GM12872 (cell line): Measurements from ENCODE around the gene UBQLN4.
A peak's percentile ranks its signal among the peaks of the same experiment; 100 is the strongest.

ENCODE experiments used
- CTCF ChIP-seq: IDR thresholded peaks from 3 replicates; pipeline ENCODE4 v1.5.1; 2011; ENCODE audit warnings: low read depth, mild to moderate bottlenecking, low read length, moderate library complexity; ENCODE audit not compliant: insufficient read depth

UBQLN4 gene

GRCh38 chr1:156020293-156021092 lies 33.1 kb downstream of the UBQLN4 start, which contains the start of gene SSR2:
Gene SSR2 (minus strand): TSS chr1:156020951. CDS start chr1:156020167, 784 bp downstream.
- no peak for TF ChIP-seq CTCF

- no peak for TF ChIP-seq CTCF
Observed at GRCh38 chr1:156019946-156020292, 33.7 kb downstream of the UBQLN4 start.

- TF ChIP-seq CTCF = no peak
Observed at GRCh38 chr1:156014829-156015228, 38.8 kb downstream of the UBQLN4 start.

GRCh38 chr1:156012051-156012817 lies 41.4 kb downstream of the UBQLN4 start:
- peak; percentile 41 for TF ChIP-seq CTCF

- no peak for TF ChIP-seq CTCF
Observed at GRCh38 chr1:156009404-156009803, 44.2 kb downstream of the UBQLN4 start.

GRCh38 chr1:156006666-156007376 lies 46.8 kb downstream of the UBQLN4 start:
- no peak for TF ChIP-seq CTCF
